Esophagus squamous epithelium (tissue), 5 donors: Measurements from ENCODE around the gene TCF12. TPM values are rescaled to one million over a fixed set of nuclear protein-coding genes. Genes with fewer than 3 reads are reported as not detected.
"Not testable (repeated sequence)": the region's sequence is repeated elsewhere in the genome, so short reads cannot be mapped to it uniquely, and the experiment has no call there.

Experiments
- DNase-seq: peaks from one replicate; lab custom pipeline; 2025; lab: John Stamatoyannopoulos, UW
- H3K27ac ChIP-seq, 4 donors: fragments of 200-600 bp; sonication (generic); one replicate each; pipeline ENCODE4 v1.5.1; 2016 to 2019; ENCODE audit warnings: mild to moderate bottlenecking in 1 of 4
- H3K27me3 ChIP-seq, 4 donors: fragments of 200-600 bp; sonication (generic); 1 replicate in 3 of 4; 2 replicates in 1 of 4; pipeline versions ENCODE4 v1.5.1 to v1.6.0; 2017 to 2021; ENCODE audit warnings: antibody characterized with exemption in 1 of 4
- H3K36me3 ChIP-seq, 3 donors: fragments of 200-600 bp; sonication (generic); one replicate each; pipeline ENCODE4 v1.5.1; 2016 to 2019
- H3K4me1 ChIP-seq, 3 donors: fragments of 200-600 bp; sonication (generic); one replicate each; pipeline ENCODE4 v1.5.1; 2017 to 2019
- H3K4me3 ChIP-seq, 4 donors: fragments of 200-600 bp; sonication (generic); 1 replicate in 3 of 4; 2 replicates in 1 of 4; pipeline ENCODE4 v1.5.1; 2016 to 2019; ENCODE audit warnings: mild to moderate bottlenecking in 2 of 4, moderate library complexity in 1 of 4
- H3K9me3 ChIP-seq, 3 donors: fragments of 200-600 bp; sonication (generic); one replicate each; pipeline ENCODE4 v1.5.1; 2016 to 2019
- POLR2A ChIP-seq, 4 donors: fragments of 450-650 bp; IDR thresholded peaks; one replicate each; pipeline ENCODE4 v1.6.1; 2017; ENCODE audit warnings: antibody characterized with exemption in 4 of 4, mild to moderate bottlenecking in 4 of 4, moderate library complexity in 3 of 4
- WGBS, 2 donors: methylation state at CpG; one replicate each; pipeline ENCODE4 v1.1.5; 2018; 5-methylcytosine and 5-hydroxymethylcytosine counted together
- intact Hi-C: fragments of 100-400 bp; cut with DNase I; formaldehyde crosslinking; loops from one replicate; pipeline ENCODE4 v1.15.0; 2022
- total RNA-seq, 4 donors: library from RNA; depleted of rRNA; stranded (reverse); fragments of >200 nt; gene quantifications; one replicate each; pipeline ENCODE4 v1.1.0, GENCODE V29; 2016
- TF ChIP-seq, protein P1 (sequence below), 6 experiments: fragments of 450-650 bp in 4 of 6; fragments of 200-600 bp in 2 of 6; sonication (generic) in 2 of 6; IDR thresholded peaks; one replicate each; pipeline ENCODE4 v1.5.1; 2016 to 2019; ENCODE audit warnings: antibody characterized with exemption in 6 of 6, mild to moderate bottlenecking in 4 of 6, moderate library complexity in 4 of 6
- donor health status: DM: yes; HTN: yes; CAD: no.

The TCF12 gene
- total RNA-seq, 4 donors from 2014 or later = 28.5 to 90.4 (median 51.3) TPM

DNA sequence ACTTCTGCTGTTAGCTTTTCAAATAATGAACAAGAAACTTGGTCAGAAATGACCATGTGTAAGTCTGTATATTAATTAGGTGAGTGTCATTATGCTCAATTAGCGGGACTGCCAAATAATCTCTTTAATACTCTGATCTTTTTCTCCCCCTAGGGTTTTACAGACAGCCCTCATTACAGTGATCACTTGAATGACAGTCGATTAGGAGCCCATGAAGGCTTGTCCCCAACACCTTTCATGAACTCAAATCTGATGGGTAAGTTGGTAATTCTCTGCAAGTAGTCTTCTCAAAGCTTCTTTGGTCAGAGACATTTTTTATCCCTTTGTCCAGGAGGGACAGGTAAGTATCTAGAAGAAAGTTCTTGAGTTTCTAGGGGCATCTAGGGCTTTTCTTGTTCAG is 173.2 kb downstream of the TCF12 start:
- no peaks in the 10 kb centered on the region for H3K4me1 ChIP-seq
- intact Hi-C loops = no loop called here
- WGBS, 2 donors = 88 to 95% methylated on average over 2 of the region's 2 CpGs
- peaks cover 0 to 40% (median 0%) of the 10 kb centered on the region in 3 donors for H3K36me3 ChIP-seq
- DNase-seq = no peak
- H3K4me3 ChIP-seq = no peak overlapping the region
- TF ChIP-seq, protein P1, sequence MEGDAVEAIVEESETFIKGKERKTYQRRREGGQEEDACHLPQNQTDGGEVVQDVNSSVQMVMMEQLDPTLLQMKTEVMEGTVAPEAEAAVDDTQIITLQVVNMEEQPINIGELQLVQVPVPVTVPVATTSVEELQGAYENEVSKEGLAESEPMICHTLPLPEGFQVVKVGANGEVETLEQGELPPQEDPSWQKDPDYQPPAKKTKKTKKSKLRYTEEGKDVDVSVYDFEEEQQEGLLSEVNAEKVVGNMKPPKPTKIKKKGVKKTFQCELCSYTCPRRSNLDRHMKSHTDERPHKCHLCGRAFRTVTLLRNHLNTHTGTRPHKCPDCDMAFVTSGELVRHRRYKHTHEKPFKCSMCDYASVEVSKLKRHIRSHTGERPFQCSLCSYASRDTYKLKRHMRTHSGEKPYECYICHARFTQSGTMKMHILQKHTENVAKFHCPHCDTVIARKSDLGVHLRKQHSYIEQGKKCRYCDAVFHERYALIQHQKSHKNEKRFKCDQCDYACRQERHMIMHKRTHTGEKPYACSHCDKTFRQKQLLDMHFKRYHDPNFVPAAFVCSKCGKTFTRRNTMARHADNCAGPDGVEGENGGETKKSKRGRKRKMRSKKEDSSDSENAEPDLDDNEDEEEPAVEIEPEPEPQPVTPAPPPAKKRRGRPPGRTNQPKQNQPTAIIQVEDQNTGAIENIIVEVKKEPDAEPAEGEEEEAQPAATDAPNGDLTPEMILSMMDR (IDR thresholded peaks at IDR 0.05) = no peak
- no peak for TF ChIP-seq POLR2A (IDR thresholded peaks at IDR 0.05)
- no peak overlapping the region for H3K27ac ChIP-seq
- no peaks in the 10 kb centered on the region for H3K9me3 ChIP-seq
- H3K27me3 ChIP-seq = no peaks in the 10 kb centered on the region

DNA sequence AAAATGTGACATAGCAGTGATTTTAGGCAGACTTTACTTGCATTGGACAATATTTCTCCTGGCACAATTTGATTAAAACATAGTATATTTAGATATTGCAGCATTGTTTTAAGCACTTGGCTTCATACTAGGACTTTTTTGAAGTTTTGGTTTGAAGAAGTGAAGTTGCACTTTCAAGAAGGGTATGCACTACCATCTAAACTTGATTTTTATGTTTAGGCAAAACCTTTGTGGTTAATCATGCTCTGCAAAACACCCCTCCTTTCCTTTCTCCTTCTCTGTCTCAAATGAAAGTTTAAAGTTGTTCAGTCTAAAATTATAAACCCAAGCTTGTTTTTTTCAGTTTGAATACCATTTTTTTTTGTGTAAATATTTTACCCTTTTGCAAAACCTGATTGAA is 173.8 kb downstream of the TCF12 start:
- no peak overlapping the region for H3K27ac ChIP-seq
- intact Hi-C loops = no loop called here
- no peaks in the 10 kb centered on the region for H3K27me3 ChIP-seq
- H3K36me3 ChIP-seq = peaks cover 0 to 40% (median 0%) of the 10 kb centered on the region in 3 donors
- H3K4me3 ChIP-seq = no peak overlapping the region
- TF ChIP-seq, protein P1 (IDR thresholded peaks at IDR 0.05) = no peak
- no peak for TF ChIP-seq POLR2A (IDR thresholded peaks at IDR 0.05)
- no peak for DNase-seq
- H3K4me1 ChIP-seq = no peaks in the 10 kb centered on the region
- no peaks in the 10 kb centered on the region for H3K9me3 ChIP-seq

DNA sequence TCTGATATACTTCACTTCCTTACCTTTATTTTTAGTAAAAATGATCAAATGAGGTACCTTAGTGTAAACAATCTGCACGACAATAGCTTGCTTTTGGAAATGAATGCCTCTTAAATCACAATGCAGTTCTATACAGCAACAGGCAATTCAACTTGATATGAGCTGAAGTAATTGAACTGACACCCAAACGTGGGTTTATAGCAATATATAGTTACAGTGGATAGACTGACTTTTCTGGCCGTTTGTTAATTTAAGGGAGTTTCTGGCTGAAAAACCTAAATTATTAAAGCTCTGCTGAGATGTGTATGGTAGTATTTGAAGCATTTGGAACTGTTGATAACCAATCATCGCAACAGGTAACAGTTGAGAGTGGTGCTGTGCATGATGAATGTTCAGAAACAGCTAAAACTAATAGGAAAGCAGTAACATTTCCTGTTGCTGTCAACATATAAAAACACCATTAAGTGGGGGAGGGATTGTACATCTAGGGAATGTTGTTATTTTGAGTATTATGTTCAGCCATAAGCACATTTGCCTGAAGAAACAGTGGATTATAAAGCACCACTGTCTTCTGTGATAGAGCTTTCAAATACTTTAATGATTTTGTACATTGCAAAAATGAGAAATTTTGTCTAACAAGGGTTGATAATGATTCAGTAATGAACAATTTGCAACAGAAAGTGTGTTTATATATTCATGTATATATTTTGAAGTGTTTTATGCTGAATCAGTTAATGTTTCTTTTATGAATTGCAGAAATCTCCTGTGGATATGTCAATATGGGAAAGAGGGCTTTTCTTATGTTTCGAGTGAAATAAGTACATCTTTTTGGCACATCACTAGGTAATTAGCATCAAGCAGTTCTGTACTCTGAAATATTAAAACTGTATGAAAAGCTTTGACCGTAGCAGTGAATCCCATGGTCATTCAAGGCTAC is 176.1 kb downstream of the TCF12 start:
- Histone ChIP-seq H3K27ac (no peak overlapping the region), H3K4me1 (no peaks in the 10 kb centered on the region), H3K9me3 (no peaks in the 10 kb centered on the region), H3K36me3 (peaks cover 0 to 40% (median 0%) of the 10 kb centered on the region in 3 donors), H3K27me3 (no peaks in the 10 kb centered on the region), H3K4me3 (no peak overlapping the region)
- TF ChIP-seq, protein P1 (IDR thresholded peaks at IDR 0.05) = no peak
- no peak for TF ChIP-seq POLR2A (IDR thresholded peaks at IDR 0.05)
- DNase-seq = no peak
- intact Hi-C loops = no loop called here
- WGBS, 2 donors = 75 to 79% methylated on average over 6 of the region's 6 CpGs

DNA sequence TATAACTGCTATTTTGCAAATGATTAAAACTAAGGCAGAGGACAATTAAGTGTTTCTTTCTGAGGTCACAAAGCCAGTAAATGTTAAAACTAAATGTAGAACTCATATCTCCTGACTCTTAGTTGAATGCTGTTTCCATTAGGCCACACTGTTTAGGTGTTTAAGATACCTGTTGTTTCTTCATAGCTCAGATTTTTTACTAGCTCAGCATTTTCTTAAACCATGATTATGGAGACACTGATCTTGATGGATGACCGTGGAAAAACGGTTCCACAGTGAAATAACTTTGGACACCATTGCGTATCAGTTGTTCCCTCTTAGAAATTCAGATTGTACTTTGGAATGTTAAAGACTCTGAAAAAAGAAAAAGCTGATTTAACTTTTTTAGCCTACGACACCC is 177.5 kb downstream of the TCF12 start:
- Histone ChIP-seq H3K4me1 (no peaks in the 10 kb centered on the region), H3K9me3 (no peaks in the 10 kb centered on the region), H3K27me3 (no peaks in the 10 kb centered on the region), H3K36me3 (peaks cover 0 to 40% (median 0%) of the 10 kb centered on the region in 3 donors), H3K27ac (no peak overlapping the region), H3K4me3 (no peak overlapping the region)
- intact Hi-C loops = no loop called here
- TF ChIP-seq, protein P1 (IDR thresholded peaks at IDR 0.05) = no peak
- TF ChIP-seq POLR2A (IDR thresholded peaks at IDR 0.05) = no peak
- WGBS, 2 donors = 78 to 82% methylated on average over 4 of the region's 4 CpGs
- no peak for DNase-seq

DNA sequence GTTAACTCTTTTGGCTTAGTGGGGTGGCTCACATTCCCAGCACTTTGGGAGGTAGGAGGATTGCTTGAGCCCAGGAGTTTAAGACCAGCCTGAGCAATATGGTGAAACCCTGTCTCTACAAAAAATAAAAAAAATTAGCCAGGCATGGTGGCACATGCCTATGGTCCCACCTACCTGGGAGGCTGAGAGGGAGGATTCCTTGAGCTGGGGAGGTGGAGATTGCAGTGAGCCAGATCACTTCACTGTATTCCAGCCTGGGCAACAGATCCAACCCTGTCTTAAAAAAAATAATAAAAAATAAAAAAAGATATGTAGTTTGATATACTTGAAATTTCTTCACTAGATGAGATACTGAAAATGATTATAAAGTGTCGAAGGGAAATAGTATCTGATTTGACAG is 178.8 kb downstream of the TCF12 start:
- intact Hi-C loops = no loop called here
- Histone ChIP-seq H3K36me3 (peaks cover 0 to 31% (median 0%) of the 10 kb centered on the region in 3 donors), H3K27me3 (no peaks in the 10 kb centered on the region), H3K9me3 (no peaks in the 10 kb centered on the region), H3K27ac (no peak overlapping the region), H3K4me1 (no peaks in the 10 kb centered on the region), H3K4me3 (no peak overlapping the region)
- WGBS, 2 donors = 94 to 96% methylated on average over 1 of the region's 1 CpG
- DNase-seq = no peak
- no peak for TF ChIP-seq POLR2A (IDR thresholded peaks at IDR 0.05)
- TF ChIP-seq, protein P1 (IDR thresholded peaks at IDR 0.05) = no peak

DNA sequence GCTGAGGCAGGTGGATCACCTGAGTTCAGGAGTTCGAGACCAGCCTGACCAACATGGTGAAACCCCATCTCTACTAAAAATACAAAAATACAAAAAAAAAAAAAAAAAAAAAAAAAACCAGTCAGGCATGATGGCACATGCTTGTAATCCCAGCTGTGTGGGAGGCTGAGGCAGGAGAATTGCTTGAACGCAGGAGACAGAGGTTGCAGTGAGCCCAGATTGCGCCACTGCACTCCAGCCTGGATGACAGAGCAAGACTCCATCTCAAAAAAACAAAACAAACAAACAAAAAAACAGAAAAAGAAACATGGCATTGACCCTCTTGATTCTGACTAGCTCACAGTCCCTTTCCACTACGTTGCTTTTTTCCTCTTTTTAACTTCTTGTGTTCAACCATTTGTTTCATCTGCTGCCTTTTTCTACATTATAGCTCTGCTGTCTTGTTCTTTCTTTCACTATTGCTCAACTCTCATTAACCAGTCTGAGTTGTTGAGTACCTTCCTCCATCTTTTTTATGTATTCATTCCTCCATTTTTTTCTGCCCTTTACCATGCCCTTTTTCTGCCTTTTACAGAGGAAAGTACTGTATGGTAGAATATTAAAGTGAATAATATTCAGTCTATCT is 179.6 kb downstream of the TCF12 start:
- intact Hi-C loops, H3K27me3 ChIP-seq, DNase-seq, H3K4me1 ChIP-seq, H3K27ac ChIP-seq, H3K9me3 ChIP-seq, H3K4me3 ChIP-seq: not testable (repeated sequence)
- peaks cover 0 to 23% (median 0%) of the 10 kb centered on the region in 3 donors for H3K36me3 ChIP-seq
- 71 to 74% methylated on average over 4 of the region's 4 CpGs for WGBS, 2 donors
